B cell (primary cell): ENCODE data around the gene OXCT1. TPM values are rescaled to one million over a fixed set of nuclear protein-coding genes. Genes with fewer than 3 reads are reported as not detected.

Source experiments
- ATAC-seq: fragments of 200-7000 bp; cut with Tn5 transposase; one replicate; pipeline ENCODE4 v1.10.0; 2021; ENCODE audit warnings: low read depth, mild to moderate bottlenecking, moderate number of reproducible peaks, moderate library complexity
- CTCF ChIA-PET: fragments of 350-600 bp; sonication (Branson Sonifier 250); formaldehyde crosslinking; loops from one replicate; lab custom pipeline; 2021; ENCODE audit warnings: antibody characterized with exemption, inconsistent platforms; lab: Charles Lee
- POLR2A ChIA-PET: fragments of 350-600 bp; sonication (Branson Sonifier 250); formaldehyde crosslinking; loops from one replicate; lab custom pipeline; 2021; ENCODE audit warnings: antibody characterized with exemption; lab: Charles Lee
- DNase-seq: peaks from one replicate; pipeline ENCODE4 v3.0.0; 2013
- H2AFZ ChIP-seq: 2 replicates; pipeline ENCODE4 v1.6.1; 2012; ENCODE audit warnings: mild to moderate bottlenecking, low read depth, low read length; ENCODE audit not compliant: insufficient read depth, poor library complexity, severe bottlenecking
- H3K27ac ChIP-seq, 2 donors: 1 replicate in 1 of 2; 2 replicates in 1 of 2; pipeline ENCODE4 v1.5.1; 2012 to 2013; ENCODE audit warnings: low read length in 2 of 2, mild to moderate bottlenecking in 2 of 2, moderate library complexity in 1 of 2
- H3K27me3 ChIP-seq, 4 experiments: fragments of 200-600 bp in 1 of 4; sonication (generic) in 1 of 4; replicated peaks in 1 of 4; 1 replicate in 2 of 4; 2 replicates in 2 of 4; pipeline versions ENCODE4 v1.6.1 to v1.7.0; 2013 to 2016; ENCODE audit warnings: low read length in 3 of 4, mild to moderate bottlenecking in 2 of 4, mixed read lengths in 1 of 4, moderate library complexity in 1 of 4; ENCODE audit not compliant: insufficient read depth in 4 of 4, control insufficient read depth in 3 of 4; ENCODE audit errors: control extremely low read depth in 1 of 4
- H3K36me3 ChIP-seq, 2 experiments: replicated peaks in 1 of 2; 1 replicate in 1 of 2; 2 replicates in 1 of 2; pipeline versions ENCODE4 v1.6.1 to v1.7.1; 2013; ENCODE audit warnings: low read length in 1 of 2; ENCODE audit not compliant: insufficient read depth in 2 of 2, control insufficient read depth in 1 of 2; ENCODE audit errors: control extremely low read depth in 1 of 2, extremely low read depth in 1 of 2
- H3K4me1 ChIP-seq, 2 donors: fragments of 200-600 bp in 1 of 2; sonication (generic) in 1 of 2; 1 replicate in 1 of 2; 2 replicates in 1 of 2; pipeline versions ENCODE4 v1.5.1 to v1.6.1; 2013 to 2017; ENCODE audit warnings: low read length in 2 of 2; ENCODE audit not compliant: control insufficient read depth in 2 of 2, insufficient read depth in 2 of 2
- H3K4me2 ChIP-seq: replicated peaks from 2 replicates; pipeline ENCODE3; 2012; ENCODE audit warnings: mild to moderate bottlenecking, low read depth, low read length; ENCODE audit not compliant: poor library complexity, severe bottlenecking
- H3K4me3 ChIP-seq, 5 experiments: fragments of 200-600 bp in 1 of 5; sonication (generic) in 1 of 5; 1 replicate in 3 of 5; 2 replicates in 2 of 5; pipeline versions ENCODE4 v1.5.1 to v1.7.0; 2011 to 2016; ENCODE audit warnings: low read length in 4 of 5, mild to moderate bottlenecking in 4 of 5, low read depth in 2 of 5, control low read depth in 1 of 5, moderate library complexity in 1 of 5; ENCODE audit not compliant: insufficient read depth in 1 of 5; ENCODE audit errors: control extremely low read depth in 1 of 5, extremely low read depth in 1 of 5
- H3K79me2 ChIP-seq: fragments of 200-600 bp; sonication (generic); one replicate; pipeline ENCODE4 v1.6.0; 2016; ENCODE audit warnings: low read length; ENCODE audit not compliant: control insufficient read depth, insufficient read depth
- H3K9ac ChIP-seq: fragments of 200-600 bp; sonication (generic); 2 replicates; pipeline ENCODE4 v1.6.1; 2017; ENCODE audit warnings: mild to moderate bottlenecking, low read length, moderate library complexity
- H3K9me3 ChIP-seq, 3 donors: one replicate each; pipeline versions ENCODE4 v1.6.1 to v1.7.1; 2013; ENCODE audit warnings: low read length in 2 of 3; ENCODE audit not compliant: control insufficient read depth in 2 of 3, insufficient read depth in 1 of 3; ENCODE audit errors: control extremely low read depth in 1 of 3
- H4K20me1 ChIP-seq: 2 replicates; pipeline ENCODE4 v1.6.0; 2012; ENCODE audit warnings: mild to moderate bottlenecking, low read length; ENCODE audit not compliant: insufficient read depth, control insufficient read depth, poor library complexity, severe bottlenecking
- H3K27ac Mint-ChIP-seq: one replicate; pipeline ENCODE4 v1.8.0; 2021; ENCODE audit warnings: mixed read lengths
- H3K27me3 Mint-ChIP-seq: one replicate; pipeline ENCODE4 v1.8.0; 2021; ENCODE audit warnings: mixed read lengths
- H3K4me1 Mint-ChIP-seq: one replicate; pipeline ENCODE4 v1.8.0; 2021; ENCODE audit warnings: mixed read lengths
- H3K4me3 Mint-ChIP-seq: one replicate; pipeline ENCODE4 v1.8.0; 2021; ENCODE audit warnings: mixed read lengths
- H3K9me3 Mint-ChIP-seq: one replicate; pipeline ENCODE4 v1.8.0; 2022; ENCODE audit warnings: mixed read lengths; ENCODE audit not compliant: insufficient read depth
- EZH2 ChIP-seq: IDR thresholded peaks from 2 replicates; pipeline ENCODE4 v1.6.1; 2012; ENCODE audit warnings: borderline replicate concordance, low read depth, mild to moderate bottlenecking, moderate library complexity, low read length; ENCODE audit not compliant: insufficient read depth, poor library complexity, severe bottlenecking
- WGBS: methylation state at CpG from one replicate; pipeline ENCODE4 v1.1.5; 2013; ENCODE audit warnings: missing lambda C conversion rate; ENCODE audit not compliant: insufficient coverage; 5-methylcytosine and 5-hydroxymethylcytosine counted together
- intact Hi-C: fragments of 100-400 bp; cut with micrococcal nuclease; formaldehyde crosslinking; loops from one replicate; pipeline ENCODE4 v1.10.0; 2022
- polyA plus RNA-seq: library from polyadenylated mRNA; depleted of rRNA; stranded (reverse); fragments of >200 nt; gene quantifications from 2 replicates; pipeline ENCODE4 v1.2.3, GENCODE V29; 2012
- total RNA-seq, 2 donors: library from RNA; stranded (reverse); fragments of 120-200 nt in 1 of 2; gene quantifications; 1 replicate in 1 of 2; 2 replicates in 1 of 2; pipeline versions ENCODE4 v1.2.3 to v1.2.4, GENCODE V29; 2013 to 2022
- TF ChIP-seq, protein P1 (sequence below): fragments of 200-600 bp; IDR thresholded peaks from one replicate; pipeline ENCODE4 v1.8.0; 2022; ENCODE audit warnings: antibody characterized with exemption, mild to moderate bottlenecking

Gene OXCT1
- total and polyA plus RNA-seq, 2 donors (not counting 1 experiment from before 2014, with no cell fraction given) = 11.0 to 35.6 TPM

GRCh38 chr5:41708604-41708940, 161.7 kb downstream of the OXCT1 start:
- Histone ChIP-seq H3K9me3 (peaks cover 0 to 13% (median 6%) of the 10 kb centered on the region in 3 donors), H3K9ac (no peak overlapping the region), H3K27me3 (no peaks in the 10 kb centered on the region), H2AFZ (no peak overlapping the region), H3K4me1 (no peaks in the 10 kb centered on the region), H3K4me2 (no peak overlapping the region), H3K79me2 (no peaks in the 10 kb centered on the region), H3K36me3 (no peaks in the 10 kb centered on the region), H3K4me3 (no peak overlapping the region), H4K20me1 (no peaks in the 10 kb centered on the region), H3K27ac (no peak overlapping the region)
- no peak for ATAC-seq
- Mint-ChIP-seq H3K27me3 (peaks cover 5% of the 10 kb centered on the region), H3K4me1 (no peaks in the 10 kb centered on the region), H3K4me3 (no peak overlapping the region), H3K9me3 (peaks cover 20% of the 10 kb centered on the region), H3K27ac (no peak overlapping the region)
- TF ChIP-seq, protein P1, sequence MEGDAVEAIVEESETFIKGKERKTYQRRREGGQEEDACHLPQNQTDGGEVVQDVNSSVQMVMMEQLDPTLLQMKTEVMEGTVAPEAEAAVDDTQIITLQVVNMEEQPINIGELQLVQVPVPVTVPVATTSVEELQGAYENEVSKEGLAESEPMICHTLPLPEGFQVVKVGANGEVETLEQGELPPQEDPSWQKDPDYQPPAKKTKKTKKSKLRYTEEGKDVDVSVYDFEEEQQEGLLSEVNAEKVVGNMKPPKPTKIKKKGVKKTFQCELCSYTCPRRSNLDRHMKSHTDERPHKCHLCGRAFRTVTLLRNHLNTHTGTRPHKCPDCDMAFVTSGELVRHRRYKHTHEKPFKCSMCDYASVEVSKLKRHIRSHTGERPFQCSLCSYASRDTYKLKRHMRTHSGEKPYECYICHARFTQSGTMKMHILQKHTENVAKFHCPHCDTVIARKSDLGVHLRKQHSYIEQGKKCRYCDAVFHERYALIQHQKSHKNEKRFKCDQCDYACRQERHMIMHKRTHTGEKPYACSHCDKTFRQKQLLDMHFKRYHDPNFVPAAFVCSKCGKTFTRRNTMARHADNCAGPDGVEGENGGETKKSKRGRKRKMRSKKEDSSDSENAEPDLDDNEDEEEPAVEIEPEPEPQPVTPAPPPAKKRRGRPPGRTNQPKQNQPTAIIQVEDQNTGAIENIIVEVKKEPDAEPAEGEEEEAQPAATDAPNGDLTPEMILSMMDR = no peak
- no peak for TF ChIP-seq EZH2
- intact Hi-C loops = no loop called here
- CTCF ChIA-PET = no interaction called here
- POLR2A ChIA-PET = no interaction called here
- no peak for DNase-seq
- 80% methylated on average over 1 of the region's 2 CpGs for WGBS

DNA sequence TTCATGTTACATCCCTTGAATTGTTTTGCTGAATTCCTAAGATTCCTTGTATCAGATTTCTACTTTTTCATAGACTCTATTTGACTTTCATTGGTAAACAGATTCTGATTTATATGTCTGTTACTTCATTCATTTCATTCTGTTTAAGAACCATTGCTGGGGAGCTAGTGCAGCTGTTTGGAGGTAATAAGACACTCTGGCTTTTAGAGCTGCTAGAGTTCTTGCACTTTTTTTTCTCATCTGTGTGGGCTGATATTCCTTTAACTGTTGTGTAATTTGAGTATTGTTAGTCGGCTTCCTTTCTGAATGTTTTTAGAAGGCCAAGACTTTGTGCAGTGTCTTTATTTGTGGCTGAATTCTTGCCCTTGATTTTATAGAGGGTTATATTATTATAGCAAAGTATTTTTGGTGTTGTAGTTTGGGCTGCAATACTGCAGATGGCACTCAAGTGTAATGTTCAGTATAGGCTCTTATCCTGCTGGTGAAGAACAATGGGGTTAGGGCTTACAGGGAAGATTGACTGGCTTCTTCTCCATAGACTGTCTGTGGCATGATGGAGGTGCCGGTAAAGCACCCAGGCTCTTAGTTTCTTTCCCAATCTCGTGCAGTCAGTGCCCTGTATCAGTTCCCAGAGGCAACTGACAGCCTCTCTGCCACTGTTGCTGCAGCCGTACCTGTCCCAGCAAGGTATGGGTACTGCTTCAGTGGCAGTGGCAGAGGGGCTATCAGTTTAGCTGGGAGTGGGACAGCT, 162.2 kb downstream of the OXCT1 start:
- no peak overlapping the region for H3K4me3 Mint-ChIP-seq
- H2AFZ ChIP-seq = no peak overlapping the region

More for the DNA sequence above, 162.2 kb downstream of the OXCT1 start:
- no peak overlapping the region for H3K4me3 ChIP-seq
- DNase-seq (no peak), ATAC-seq (no peak)
- H3K4me2 ChIP-seq = no peak overlapping the region
- intact Hi-C loops = no loop called here
- H3K9me3 ChIP-seq = peaks cover 0 to 13% (median 6%) of the 10 kb centered on the region in 3 donors
- no peak overlapping the region for H3K27ac Mint-ChIP-seq
- H3K79me2 ChIP-seq = no peaks in the 10 kb centered on the region
- CTCF ChIA-PET = no interaction called here
- no peaks in the 10 kb centered on the region for H3K27me3 ChIP-seq
- H3K9me3 Mint-ChIP-seq = peaks cover 15% of the 10 kb centered on the region
- WGBS = 65% methylated on average over 4 of the region's 4 CpGs
- no peaks in the 10 kb centered on the region for H3K36me3 ChIP-seq
- TF ChIP-seq EZH2 = no peak
- TF ChIP-seq, protein P1 = no peak
- H4K20me1 ChIP-seq = no peaks in the 10 kb centered on the region
- H3K27ac ChIP-seq = no peak overlapping the region
- no peaks in the 10 kb centered on the region for H3K4me1 Mint-ChIP-seq
- no peak overlapping the region for H3K9ac ChIP-seq
- peaks cover 5% of the 10 kb centered on the region for H3K27me3 Mint-ChIP-seq
- no peaks in the 10 kb centered on the region for H3K4me1 ChIP-seq
- POLR2A ChIA-PET = no interaction called here
